ENCODE data around the gene GM2A. TPM values are rescaled to one million over a fixed set of nuclear protein-coding genes. Genes with fewer than 3 reads are reported as not detected.

The GM2A gene
- polyA plus RNA-seq, 3 donors = 22.2 to 57.9 (median 28.0) TPM

GRCh38 chr5:151243564-151243963 lies 9.4 kb upstream of the GM2A start:
- Histone ChIP-seq H3K4me3 (replicated peaks in 1 of 3; ENCODE audit: low read depth in 2 of 3, low read length in 3 of 3) (no peak overlapping the region), H3K27ac (ENCODE audit: low read depth in 1 of 2, low read length in 2 of 2) (no peak overlapping the region), H3K79me2 (ENCODE audit: insufficient read depth, low read length) (no peaks in the 10 kb centered on the region), H3K27me3 (ENCODE audit: control insufficient read depth in 2 of 2, insufficient read depth in 2 of 2, low read length in 2 of 2) (no peaks in the 10 kb centered on the region), H4K20me1 (ENCODE audit: insufficient read depth, low read length) (no peaks in the 10 kb centered on the region), H3K9me3 (replicated peaks in 1 of 2; ENCODE audit: control insufficient read depth in 1 of 2, insufficient read depth in 1 of 2, low read length in 2 of 2) (no peaks in the 10 kb centered on the region), H3K9ac (ENCODE audit: insufficient read depth, low read length, poor library complexity, severe bottlenecking) (no peak overlapping the region), H3K4me2 (replicated peaks; ENCODE audit: extremely low read depth, low read length, poor library complexity, severe bottlenecking) (no peak overlapping the region), H3K36me3 (replicated peaks in 1 of 2; ENCODE audit: control insufficient read depth in 1 of 2, insufficient read depth in 2 of 2, low read length in 2 of 2) (no peaks in the 10 kb centered on the region), H2AFZ (ENCODE audit: insufficient read depth, low read depth, low read length, poor library complexity, severe bottlenecking) (no peak overlapping the region), H3K4me1 (ENCODE audit: control insufficient read depth in 1 of 2, insufficient read depth in 2 of 2, low read length in 2 of 2) (peaks cover 9 to 42% of the 10 kb centered on the region in 2 donors)
- TF ChIP-seq, protein P1, sequence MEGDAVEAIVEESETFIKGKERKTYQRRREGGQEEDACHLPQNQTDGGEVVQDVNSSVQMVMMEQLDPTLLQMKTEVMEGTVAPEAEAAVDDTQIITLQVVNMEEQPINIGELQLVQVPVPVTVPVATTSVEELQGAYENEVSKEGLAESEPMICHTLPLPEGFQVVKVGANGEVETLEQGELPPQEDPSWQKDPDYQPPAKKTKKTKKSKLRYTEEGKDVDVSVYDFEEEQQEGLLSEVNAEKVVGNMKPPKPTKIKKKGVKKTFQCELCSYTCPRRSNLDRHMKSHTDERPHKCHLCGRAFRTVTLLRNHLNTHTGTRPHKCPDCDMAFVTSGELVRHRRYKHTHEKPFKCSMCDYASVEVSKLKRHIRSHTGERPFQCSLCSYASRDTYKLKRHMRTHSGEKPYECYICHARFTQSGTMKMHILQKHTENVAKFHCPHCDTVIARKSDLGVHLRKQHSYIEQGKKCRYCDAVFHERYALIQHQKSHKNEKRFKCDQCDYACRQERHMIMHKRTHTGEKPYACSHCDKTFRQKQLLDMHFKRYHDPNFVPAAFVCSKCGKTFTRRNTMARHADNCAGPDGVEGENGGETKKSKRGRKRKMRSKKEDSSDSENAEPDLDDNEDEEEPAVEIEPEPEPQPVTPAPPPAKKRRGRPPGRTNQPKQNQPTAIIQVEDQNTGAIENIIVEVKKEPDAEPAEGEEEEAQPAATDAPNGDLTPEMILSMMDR (IDR thresholded peaks at IDR 0.05) = no peak
- H3K4me1 Mint-ChIP-seq = peaks cover 29% of the 10 kb centered on the region
- intact Hi-C loops (cut with micrococcal nuclease) = loop anchor here in 1 of 2 donors (10.0 kb wide), 1 partner anchor 189 kb away; no protein-coding TSS in a partner anchor
- no peak overlapping the region for H3K4me3 Mint-ChIP-seq
- 83% methylated on average over 1 of the region's 4 CpGs for WGBS (ENCODE audit: insufficient coverage)
- no peak overlapping the region for H3K27ac Mint-ChIP-seq
- H3K27me3 Mint-ChIP-seq (ENCODE audit: low read depth in 3 of 3) = peaks cover 2 to 7% (median 3%) of the 10 kb centered on the region in 3 donors
- no peak for DNase-seq
- no peaks in the 10 kb centered on the region for H3K36me3 Mint-ChIP-seq
- no peaks in the 10 kb centered on the region for H3K9me3 Mint-ChIP-seq

DNA sequence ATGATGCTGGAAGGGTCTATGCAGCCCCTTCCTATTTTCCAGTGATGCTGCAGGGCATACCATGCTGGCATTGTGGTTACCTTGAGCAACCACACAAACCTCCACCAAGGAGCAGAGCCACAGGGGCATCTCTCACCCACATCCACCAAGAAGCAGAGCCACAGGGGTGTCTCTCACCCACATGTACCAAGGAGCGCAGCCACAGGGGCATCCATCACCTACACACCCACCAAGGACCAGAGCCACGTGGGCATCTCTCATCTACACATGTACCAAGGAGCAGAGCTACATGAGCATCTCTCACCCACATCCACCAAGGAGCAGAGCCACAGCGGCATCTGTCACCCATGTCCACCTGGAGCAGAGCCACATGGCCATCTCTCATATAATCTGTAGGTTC lies 8.8 kb upstream of the GM2A start:
- Histone ChIP-seq H3K4me1 (ENCODE audit: control insufficient read depth in 1 of 2, insufficient read depth in 2 of 2, low read length in 2 of 2) (peaks cover 9 to 43% of the 10 kb centered on the region in 2 donors), H3K4me2 (replicated peaks; ENCODE audit: extremely low read depth, low read length, poor library complexity, severe bottlenecking) (no peak overlapping the region), H3K27me3 (ENCODE audit: control insufficient read depth in 2 of 2, insufficient read depth in 2 of 2, low read length in 2 of 2) (no peaks in the 10 kb centered on the region), H3K9ac (ENCODE audit: insufficient read depth, low read length, poor library complexity, severe bottlenecking) (no peak overlapping the region), H3K4me3 (replicated peaks in 1 of 3; ENCODE audit: low read depth in 2 of 3, low read length in 3 of 3) (no peak overlapping the region), H4K20me1 (ENCODE audit: insufficient read depth, low read length) (no peaks in the 10 kb centered on the region), H3K27ac (ENCODE audit: low read depth in 1 of 2, low read length in 2 of 2) (no peak overlapping the region), H2AFZ (ENCODE audit: insufficient read depth, low read depth, low read length, poor library complexity, severe bottlenecking) (no peak overlapping the region), H3K79me2 (ENCODE audit: insufficient read depth, low read length) (no peaks in the 10 kb centered on the region), H3K9me3 (replicated peaks in 1 of 2; ENCODE audit: control insufficient read depth in 1 of 2, insufficient read depth in 1 of 2, low read length in 2 of 2) (no peaks in the 10 kb centered on the region), H3K36me3 (replicated peaks in 1 of 2; ENCODE audit: control insufficient read depth in 1 of 2, insufficient read depth in 2 of 2, low read length in 2 of 2) (no peaks in the 10 kb centered on the region)
- TF ChIP-seq, protein P1 (IDR thresholded peaks at IDR 0.05) = no peak
- WGBS (ENCODE audit: insufficient coverage) = 100% methylated on average over 3 of the region's 3 CpGs
- H3K9me3 Mint-ChIP-seq = no peaks in the 10 kb centered on the region
- no peak for DNase-seq
- no peak overlapping the region for H3K4me3 Mint-ChIP-seq
- peaks cover 0 to 9% (median 2%) of the 10 kb centered on the region in 3 donors for H3K27me3 Mint-ChIP-seq (ENCODE audit: low read depth in 3 of 3)
- intact Hi-C loops (cut with micrococcal nuclease) = loop anchor here in 1 of 2 donors (10.0 kb wide), 1 partner anchor 189 kb away; no protein-coding TSS in a partner anchor
- H3K36me3 Mint-ChIP-seq = no peaks in the 10 kb centered on the region
- H3K4me1 Mint-ChIP-seq = peaks cover 26% of the 10 kb centered on the region
- H3K27ac Mint-ChIP-seq = peak overlapping the region in 2 of 7 donors; percentile 33 to 83
